Astrocyte (in vitro differentiated cells and primary cell): ENCODE results near the gene PLEKHN1.

Experiments
- EZH2 ChIP-seq: IDR thresholded peaks from 2 replicates; pipeline ENCODE4 v1.6.1; 2012; ENCODE audit warnings: mild to moderate bottlenecking, low read length, inconsistent platforms; ENCODE audit not compliant: insufficient read depth
- TF ChIP-seq, protein P1 (sequence below): IDR thresholded peaks from 2 replicates; pipeline ENCODE4 v1.5.1; 2011; ENCODE audit warnings: low read depth, mild to moderate bottlenecking, inconsistent platforms, low read length, moderate library complexity; ENCODE audit not compliant: insufficient read depth

DNA sequence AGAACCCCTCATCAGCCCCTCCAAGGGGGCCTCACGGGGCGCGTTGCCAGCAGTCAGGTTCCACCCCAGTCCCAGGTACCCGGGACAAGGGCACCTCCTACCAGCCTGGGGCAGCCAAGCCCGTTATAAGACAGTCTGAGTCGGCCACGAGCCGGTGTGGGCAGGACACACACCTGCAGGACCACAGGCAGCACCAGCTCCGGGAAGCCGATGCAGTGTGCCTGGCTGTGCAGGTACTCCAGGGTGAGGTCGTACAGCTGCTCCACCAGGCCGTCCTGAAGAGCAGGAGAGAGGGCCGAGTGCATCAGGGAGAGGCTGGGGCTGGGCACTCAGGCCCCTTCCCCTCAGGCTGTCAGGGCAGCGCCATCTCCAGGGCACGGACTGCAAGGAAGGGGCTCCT, 18.3 kb upstream of the PLEKHN1 start:
- TF ChIP-seq, protein P1, sequence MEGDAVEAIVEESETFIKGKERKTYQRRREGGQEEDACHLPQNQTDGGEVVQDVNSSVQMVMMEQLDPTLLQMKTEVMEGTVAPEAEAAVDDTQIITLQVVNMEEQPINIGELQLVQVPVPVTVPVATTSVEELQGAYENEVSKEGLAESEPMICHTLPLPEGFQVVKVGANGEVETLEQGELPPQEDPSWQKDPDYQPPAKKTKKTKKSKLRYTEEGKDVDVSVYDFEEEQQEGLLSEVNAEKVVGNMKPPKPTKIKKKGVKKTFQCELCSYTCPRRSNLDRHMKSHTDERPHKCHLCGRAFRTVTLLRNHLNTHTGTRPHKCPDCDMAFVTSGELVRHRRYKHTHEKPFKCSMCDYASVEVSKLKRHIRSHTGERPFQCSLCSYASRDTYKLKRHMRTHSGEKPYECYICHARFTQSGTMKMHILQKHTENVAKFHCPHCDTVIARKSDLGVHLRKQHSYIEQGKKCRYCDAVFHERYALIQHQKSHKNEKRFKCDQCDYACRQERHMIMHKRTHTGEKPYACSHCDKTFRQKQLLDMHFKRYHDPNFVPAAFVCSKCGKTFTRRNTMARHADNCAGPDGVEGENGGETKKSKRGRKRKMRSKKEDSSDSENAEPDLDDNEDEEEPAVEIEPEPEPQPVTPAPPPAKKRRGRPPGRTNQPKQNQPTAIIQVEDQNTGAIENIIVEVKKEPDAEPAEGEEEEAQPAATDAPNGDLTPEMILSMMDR, result no peak
- no peak for TF ChIP-seq EZH2
